Dermis microvascular lymphatic vessel endothelial cell (primary cell): Measurements from ENCODE around the gene FUCA2. TPM values are rescaled to one million over a fixed set of nuclear protein-coding genes. Genes with fewer than 3 reads are reported as not detected.
"Not testable (repeated sequence)": the region's sequence is repeated elsewhere in the genome, so short reads cannot be mapped to it uniquely, and the experiment has no call there.

Experiments
- DNase-seq, 2 donors: peaks; one replicate each; pipeline versions ENCODE4 v3.0.0 to v3.0.0-alpha.2; 2010; ENCODE audit warnings: low read depth in 2 of 2
- total RNA-seq: library from RNA; depleted of rRNA; stranded (reverse); fragments of >200 nt; gene quantifications from 2 replicates; pipeline ENCODE4 v1.2.1, GENCODE V29; 2014

The FUCA2 gene
- total RNA-seq, 1 donor from 2014 or later: 38.8 TPM

GRCh38 chr6:143536866-143537691 is 25.6 kb upstream of the FUCA2 start:
- peak in 1 of 2 donors; percentile 53 for DNase-seq

- peak in 1 of 2 donors; percentile 36 for DNase-seq
Measured at GRCh38 chr6:143536461-143536865, 24.9 kb upstream of the FUCA2 start.

GRCh38 chr6:143535189-143535614 is 23.7 kb upstream of the FUCA2 start:
- DNase-seq: no peak

GRCh38 chr6:143531720-143532499 is 20.4 kb upstream of the FUCA2 start:
- DNase-seq: no peak

GRCh38 chr6:143529095-143529494 is 17.6 kb upstream of the FUCA2 start:
- no peak for DNase-seq

- no peak for DNase-seq
Measured at GRCh38 chr6:143528164-143528811, 16.8 kb upstream of the FUCA2 start.

- DNase-seq: no peak
Measured at GRCh38 chr6:143527677-143528076, 16.2 kb upstream of the FUCA2 start.

GRCh38 chr6:143525356-143525755 is 13.8 kb upstream of the FUCA2 start:
- DNase-seq: no peak

- no peak for DNase-seq
Measured at GRCh38 chr6:143522039-143522600, 10.6 kb upstream of the FUCA2 start.

GRCh38 chr6:143517447-143517773 is 5.9 kb upstream of the FUCA2 start:
- no peak for DNase-seq

GRCh38 chr6:143516690-143517446 is 5.3 kb upstream of the FUCA2 start:
- no peak for DNase-seq

- no peak for DNase-seq
Measured at GRCh38 chr6:143515766-143516355, 4.3 kb upstream of the FUCA2 start.

GRCh38 chr6:143515061-143515760 is 3.7 kb upstream of the FUCA2 start:
- DNase-seq: no peak

- peak in 1 of 2 donors; percentile 18 for DNase-seq
Measured at GRCh38 chr6:143513410-143513809, 1.9 kb upstream of the FUCA2 start.

GRCh38 chr6:143510326-143510725 is 1.2 kb downstream of the FUCA2 start:
- DNase-seq: not testable (repeated sequence)

GRCh38 chr6:143507358-143508145 is 4.0 kb downstream of the FUCA2 start:
- no peak for DNase-seq

- no peak for DNase-seq
Measured at GRCh38 chr6:143506620-143507019, 4.9 kb downstream of the FUCA2 start.

GRCh38 chr6:143506199-143506598 is 5.3 kb downstream of the FUCA2 start:
- DNase-seq: no peak

GRCh38 chr6:143505537-143505936 is 6.0 kb downstream of the FUCA2 start:
- no peak for DNase-seq
